OCI-LY1 (cell line): ENCODE results near the gene GSTM2.
A peak's percentile ranks its signal among the peaks of the same experiment; 100 is the strongest.
"Not testable (repeated sequence)": the region's sequence is repeated elsewhere in the genome, so short reads cannot be mapped to it uniquely, and the experiment has no call there.

ENCODE experiments used
- H2AFZ ChIP-seq: fragments of 200-600 bp; sonication (generic), shearing (Covaris generic); 2 replicates; pipeline ENCODE4 v1.6.0; 2014; ENCODE audit warnings: antibody characterized with exemption, mild to moderate bottlenecking, low read length
- H3F3A ChIP-seq: fragments of 200-600 bp; sonication (generic), shearing (Covaris generic); 2 replicates; pipeline ENCODE4 v1.6.0; 2014; ENCODE audit warnings: mild to moderate bottlenecking, antibody characterized with exemption, low read length, moderate library complexity; ENCODE audit not compliant: insufficient read depth
- H3K27ac ChIP-seq: fragments of 200-600 bp; sonication (generic); 2 replicates; pipeline ENCODE4 v1.5.1; 2014; ENCODE audit warnings: low read length, mixed run types, mild to moderate bottlenecking, low read depth; ENCODE audit not compliant: poor library complexity, severe bottlenecking
- H3K27me3 ChIP-seq: fragments of 200-600 bp; sonication (generic); 2 replicates; pipeline ENCODE4 v1.6.0; 2014; ENCODE audit warnings: antibody characterized with exemption, mild to moderate bottlenecking, low read length, moderate library complexity; ENCODE audit not compliant: insufficient read depth
- H3K36me3 ChIP-seq: fragments of 200-600 bp; sonication (generic); 2 replicates; pipeline ENCODE4 v1.6.1; 2014; ENCODE audit warnings: mild to moderate bottlenecking, antibody characterized with exemption, low read length, moderate library complexity, mixed read lengths; ENCODE audit not compliant: insufficient read depth
- H3K4me1 ChIP-seq: fragments of 200-600 bp; sonication (generic); 2 replicates; pipeline ENCODE4 v1.5.1; 2014; ENCODE audit warnings: mild to moderate bottlenecking, low read length, moderate library complexity; ENCODE audit not compliant: insufficient read depth, severe bottlenecking
- H3K4me2 ChIP-seq: fragments of 200-600 bp; sonication (generic), shearing (Covaris generic); 2 replicates; pipeline ENCODE4 v1.6.1; 2014; ENCODE audit warnings: low read length
- H3K4me3 ChIP-seq: fragments of 200-600 bp; sonication (generic); 2 replicates; pipeline ENCODE4 v1.5.1; 2014; ENCODE audit warnings: low read length, low read depth, mild to moderate bottlenecking, mixed read lengths; ENCODE audit not compliant: poor library complexity, severe bottlenecking
- H3K79me2 ChIP-seq: fragments of 200-600 bp; shearing (Covaris generic); 2 replicates; pipeline ENCODE4 v1.6.1; 2016; ENCODE audit warnings: mixed run types, low read length, mixed read lengths; ENCODE audit not compliant: insufficient read depth
- H3K9ac ChIP-seq: fragments of 200-600 bp; sonication (generic), shearing (Covaris generic); 2 replicates; pipeline ENCODE4 v1.6.1; 2014; ENCODE audit warnings: mild to moderate bottlenecking, low read length, mixed read lengths
- H3K9me2 ChIP-seq: fragments of 200-600 bp; sonication (generic), shearing (Covaris generic); 2 replicates; pipeline ENCODE4 v1.6.1; 2014; ENCODE audit warnings: low read depth, mild to moderate bottlenecking, low read length, mixed read lengths
- H3K9me3 ChIP-seq: fragments of 200-600 bp; shearing (Covaris generic); 2 replicates; pipeline ENCODE4 v1.6.1; 2014; ENCODE audit warnings: low read length, mixed read lengths
- H4K20me1 ChIP-seq: fragments of 200-600 bp; sonication (generic), shearing (Covaris generic); 2 replicates; pipeline ENCODE4 v1.6.0; 2016; ENCODE audit warnings: mild to moderate bottlenecking, low read length; ENCODE audit not compliant: insufficient read depth
- EZH2 ChIP-seq: fragments of 200-600 bp; sonication (generic), shearing (Covaris generic); IDR thresholded peaks from 2 replicates; pipeline ENCODE4 v1.8.0; 2017; ENCODE audit warnings: borderline replicate concordance, mixed run types, mild to moderate bottlenecking, antibody characterized with exemption, low read length, moderate library complexity, mixed read lengths
- TF ChIP-seq, protein P1 (sequence below): fragments of 200-600 bp; sonication (generic), shearing (Covaris generic); IDR thresholded peaks from 2 replicates; pipeline ENCODE4 v1.5.1; 2017; ENCODE audit warnings: mild to moderate bottlenecking, antibody characterized with exemption, low read length, moderate library complexity, mixed read lengths

The GSTM2 gene

DNA sequence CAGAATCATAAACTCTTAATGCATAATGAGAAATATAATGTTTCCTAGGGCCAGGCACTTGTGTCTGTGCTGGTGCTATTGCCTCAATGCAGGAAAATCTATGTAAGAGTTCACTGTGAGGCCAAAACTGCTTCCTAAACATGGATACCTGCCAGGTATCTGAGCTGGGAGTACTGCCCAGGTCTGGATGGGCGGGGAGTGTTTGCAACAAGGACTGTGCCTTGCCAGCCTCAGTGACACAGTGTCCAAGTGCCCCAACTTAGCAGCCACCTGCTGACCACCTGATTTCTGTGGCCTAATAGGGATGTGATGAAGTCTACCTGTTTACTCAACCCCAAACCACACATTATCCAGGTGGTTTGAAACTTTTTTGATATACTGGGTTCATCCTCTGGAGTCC is 17.5 kb downstream of the GSTM2 start:
- not testable (repeated sequence) for H4K20me1 ChIP-seq, H3K79me2 ChIP-seq, H2AFZ ChIP-seq, H3K9me3 ChIP-seq, H3K4me2 ChIP-seq, H3K27me3 ChIP-seq, H3F3A ChIP-seq, H3K9ac ChIP-seq, H3K36me3 ChIP-seq, H3K4me3 ChIP-seq, H3K4me1 ChIP-seq, H3K9me2 ChIP-seq, H3K27ac ChIP-seq

GRCh38 chr1:109685890-109686289 is 18.0 kb downstream of the GSTM2 start:
- H3F3A ChIP-seq, H3K36me3 ChIP-seq, H3K4me3 ChIP-seq, H3K79me2 ChIP-seq, H4K20me1 ChIP-seq, H3K27ac ChIP-seq, H3K9ac ChIP-seq, H2AFZ ChIP-seq, H3K4me2 ChIP-seq, H3K9me2 ChIP-seq, H3K4me1 ChIP-seq, H3K27me3 ChIP-seq, H3K9me3 ChIP-seq: not testable (repeated sequence)

- H4K20me1 ChIP-seq, H3K27ac ChIP-seq, H2AFZ ChIP-seq, H3K27me3 ChIP-seq, H3K9me3 ChIP-seq, H3K79me2 ChIP-seq, H3F3A ChIP-seq, H3K9me2 ChIP-seq, H3K36me3 ChIP-seq, H3K4me1 ChIP-seq: not testable (repeated sequence)
- Histone ChIP-seq H3K9ac (peak overlapping the region; percentile 54; the same call in 1 of the 2 replicates), H3K4me3 (peak overlapping the region; percentile 57), H3K4me2 (peak overlapping the region; percentile 61)
Measured at GRCh38 chr1:109687109-109687508, 19.3 kb downstream of the GSTM2 start.

GRCh38 chr1:109687641-109688499 is 20.0 kb downstream of the GSTM2 start, which contains the start of gene GSTM1:
Gene GSTM1, plus strand, starts transcription at chr1:109687817. Its CDS starts 57 bp downstream, at chr1:109687874.
- no peaks in the 10 kb centered on the region for H4K20me1 ChIP-seq
- H3K27me3 ChIP-seq: no peaks in the 10 kb centered on the region
- H3K4me2 ChIP-seq: peak within 1 kb of the TSS; percentile 61
- no peaks in the 10 kb centered on the region for H3K9me3 ChIP-seq
- H3F3A ChIP-seq: no peaks in the 10 kb centered on the region
- no peaks in the 10 kb centered on the region for H3K36me3 ChIP-seq
- H3K4me3 ChIP-seq: peak within 1 kb of the TSS; percentile 57
- no peak within 1 kb of the TSS for H2AFZ ChIP-seq
- TF ChIP-seq, protein P1, sequence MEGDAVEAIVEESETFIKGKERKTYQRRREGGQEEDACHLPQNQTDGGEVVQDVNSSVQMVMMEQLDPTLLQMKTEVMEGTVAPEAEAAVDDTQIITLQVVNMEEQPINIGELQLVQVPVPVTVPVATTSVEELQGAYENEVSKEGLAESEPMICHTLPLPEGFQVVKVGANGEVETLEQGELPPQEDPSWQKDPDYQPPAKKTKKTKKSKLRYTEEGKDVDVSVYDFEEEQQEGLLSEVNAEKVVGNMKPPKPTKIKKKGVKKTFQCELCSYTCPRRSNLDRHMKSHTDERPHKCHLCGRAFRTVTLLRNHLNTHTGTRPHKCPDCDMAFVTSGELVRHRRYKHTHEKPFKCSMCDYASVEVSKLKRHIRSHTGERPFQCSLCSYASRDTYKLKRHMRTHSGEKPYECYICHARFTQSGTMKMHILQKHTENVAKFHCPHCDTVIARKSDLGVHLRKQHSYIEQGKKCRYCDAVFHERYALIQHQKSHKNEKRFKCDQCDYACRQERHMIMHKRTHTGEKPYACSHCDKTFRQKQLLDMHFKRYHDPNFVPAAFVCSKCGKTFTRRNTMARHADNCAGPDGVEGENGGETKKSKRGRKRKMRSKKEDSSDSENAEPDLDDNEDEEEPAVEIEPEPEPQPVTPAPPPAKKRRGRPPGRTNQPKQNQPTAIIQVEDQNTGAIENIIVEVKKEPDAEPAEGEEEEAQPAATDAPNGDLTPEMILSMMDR: peak; percentile 21; the same call in 1 of the 2 replicates
- TF ChIP-seq EZH2: no peak
- H3K79me2 ChIP-seq: no peaks in the 10 kb centered on the region
- no peak within 1 kb of the TSS for H3K27ac ChIP-seq
- H3K9me2 ChIP-seq: no peaks in the 10 kb centered on the region
- peaks cover 6% of the 10 kb centered on the region for H3K4me1 ChIP-seq
- H3K9ac ChIP-seq: peak within 1 kb of the TSS; percentile 54; the same call in 1 of the 2 replicates
